HUES48 (cell line): ENCODE measurements around the gene GPRC5C.
"Not testable (repeated sequence)": the region's sequence is repeated elsewhere in the genome, so short reads cannot be mapped to it uniquely, and the experiment has no call there.

ENCODE experiments used
- H3K27ac ChIP-seq: one replicate; pipeline ENCODE4 v1.7.0; 2013; ENCODE audit warnings: low read depth, low read length, inconsistent platforms
- H3K27me3 ChIP-seq: 2 replicates; pipeline ENCODE4 v1.6.1; 2013; ENCODE audit warnings: mild to moderate bottlenecking, low read length; ENCODE audit not compliant: control insufficient read depth, insufficient read depth
- H3K36me3 ChIP-seq: 2 replicates; pipeline ENCODE4 v1.6.1; 2013; ENCODE audit warnings: low read length; ENCODE audit not compliant: control insufficient read depth, insufficient read depth
- H3K4me1 ChIP-seq: 2 replicates; pipeline ENCODE4 v1.6.1; 2013; ENCODE audit warnings: mild to moderate bottlenecking, low read length; ENCODE audit not compliant: control insufficient read depth, insufficient read depth
- H3K4me3 ChIP-seq: 2 replicates; pipeline ENCODE4 v1.5.1; 2013; ENCODE audit warnings: mild to moderate bottlenecking, low read depth, low read length
- H3K9ac ChIP-seq: 2 replicates; pipeline ENCODE4 v1.6.1; 2013; ENCODE audit warnings: mild to moderate bottlenecking, low read depth, low read length, moderate library complexity
- H3K9me3 ChIP-seq: 2 replicates; pipeline ENCODE4 v1.6.1; 2013; ENCODE audit warnings: low read length; ENCODE audit not compliant: control insufficient read depth, insufficient read depth

GPRC5C gene

GRCh38 chr17:74392848-74393247 is 39.0 kb upstream of the GPRC5C start:
- Histone ChIP-seq H3K9ac (no peak overlapping the region), H3K4me1 (peaks cover 15% of the 10 kb centered on the region; the same call in 1 of the 2 replicates), H3K9me3 (no peaks in the 10 kb centered on the region), H3K27me3 (no peaks in the 10 kb centered on the region), H3K27ac (no peak overlapping the region), H3K36me3 (no peaks in the 10 kb centered on the region), H3K4me3 (no peak overlapping the region)

DNA sequence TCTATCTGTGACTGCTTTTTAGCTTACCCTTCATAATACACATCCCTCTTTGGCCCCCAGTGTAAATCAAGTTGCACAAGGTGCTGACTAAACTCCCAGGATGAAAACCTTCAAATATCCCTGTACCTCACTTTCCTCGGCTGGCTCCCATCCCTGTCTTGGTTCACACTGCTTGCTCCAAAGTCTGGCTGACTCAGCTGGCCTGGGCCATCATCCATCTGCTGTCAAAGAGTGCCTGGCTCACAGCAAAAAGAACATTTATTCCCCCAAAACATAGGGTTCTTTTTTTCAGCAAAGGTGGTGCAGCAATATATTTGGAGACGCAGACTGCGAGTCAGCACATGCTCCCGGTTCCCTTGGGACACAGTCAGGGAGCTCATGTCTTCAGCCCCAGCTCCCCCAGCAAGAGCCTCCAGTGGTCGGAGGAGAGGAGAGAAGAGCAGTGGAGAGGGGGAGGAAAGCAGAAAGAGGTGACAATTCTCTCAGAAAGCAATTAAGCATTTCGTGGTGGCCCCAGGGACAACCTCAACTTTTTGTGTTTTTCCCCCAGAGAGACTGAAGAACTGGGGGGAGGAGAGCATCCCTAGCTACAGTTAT is 38.4 kb upstream of the GPRC5C start:
- H3K27me3 ChIP-seq, result no peaks in the 10 kb centered on the region
- H3K9ac ChIP-seq, result no peak overlapping the region
- H3K27ac ChIP-seq, result no peak overlapping the region
- H3K4me3 ChIP-seq, result no peak overlapping the region
- no peaks in the 10 kb centered on the region for H3K9me3 ChIP-seq
- peaks cover 13% of the 10 kb centered on the region; the same call in 1 of the 2 replicates for H3K4me1 ChIP-seq
- H3K36me3 ChIP-seq, result no peaks in the 10 kb centered on the region

DNA sequence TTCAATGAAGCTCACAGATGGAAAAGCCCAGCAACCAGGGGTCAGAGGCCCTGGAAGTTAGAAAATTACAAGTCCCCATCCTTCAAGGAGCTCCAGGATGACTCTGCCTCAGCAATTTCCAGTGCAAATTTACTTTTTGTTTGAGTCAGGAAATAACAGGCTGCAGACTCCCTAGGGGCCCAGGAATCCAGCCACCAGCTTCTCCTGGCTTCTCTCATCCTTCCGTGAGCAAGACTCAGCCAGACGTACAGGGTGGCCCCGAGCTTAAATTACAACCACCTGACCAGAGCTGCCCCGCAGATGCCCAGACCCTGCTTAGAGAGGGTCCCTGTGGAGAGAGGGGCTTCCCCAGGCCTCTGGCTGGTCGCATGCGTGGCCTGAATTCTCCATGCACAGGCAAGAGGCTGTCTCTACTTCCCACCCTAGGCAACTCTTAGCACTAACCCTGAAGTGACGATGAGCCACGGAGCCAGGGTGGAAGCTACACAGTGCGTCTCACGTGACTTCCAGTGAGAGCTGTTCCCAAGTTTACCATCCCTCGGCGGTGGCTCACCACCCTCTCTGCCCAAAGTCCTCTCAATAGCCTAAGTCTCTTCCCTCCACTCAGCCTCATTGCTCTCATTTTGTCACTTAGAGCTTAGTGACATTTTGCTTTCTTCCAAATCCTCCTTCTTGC is 37.5 kb upstream of the GPRC5C start:
- Histone ChIP-seq H3K27me3 (no peaks in the 10 kb centered on the region), H3K4me3 (no peak overlapping the region), H3K36me3 (no peaks in the 10 kb centered on the region), H3K9ac (no peak overlapping the region), H3K4me1 (peaks cover 3% of the 10 kb centered on the region; the same call in 1 of the 2 replicates), H3K27ac (no peak overlapping the region), H3K9me3 (no peaks in the 10 kb centered on the region)

- Histone ChIP-seq H3K4me1 (no peaks in the 10 kb centered on the region), H3K36me3 (no peaks in the 10 kb centered on the region), H3K9me3 (no peaks in the 10 kb centered on the region), H3K4me3 (no peak overlapping the region), H3K27ac (no peak overlapping the region), H3K9ac (no peak overlapping the region), H3K27me3 (no peaks in the 10 kb centered on the region)
Observed at GRCh38 chr17:74394977-74395376, 36.9 kb upstream of the GPRC5C start.

DNA sequence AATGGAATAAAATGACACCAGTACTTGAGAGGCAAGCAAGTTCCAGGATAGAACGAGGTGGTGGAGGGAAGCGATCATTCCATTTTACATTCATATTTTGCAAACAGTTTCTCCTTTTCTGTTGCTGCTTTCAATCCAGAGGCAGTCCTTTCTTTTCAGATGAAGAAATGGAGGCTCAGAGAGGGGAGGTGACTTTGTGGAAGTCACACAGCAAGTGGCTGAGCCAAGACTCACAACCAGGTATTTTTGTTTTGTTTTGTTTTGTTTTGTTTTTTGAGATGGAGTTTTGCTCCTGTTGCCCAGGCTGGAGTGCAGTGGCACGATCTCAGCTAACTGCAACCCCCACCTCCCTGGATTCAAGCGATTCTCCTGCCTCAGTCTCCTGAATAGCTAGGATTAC is 35.3 kb upstream of the GPRC5C start:
- Histone ChIP-seq H3K9me3 (no peaks in the 10 kb centered on the region), H3K27ac (no peak overlapping the region), H3K4me1 (no peaks in the 10 kb centered on the region), H3K27me3 (no peaks in the 10 kb centered on the region), H3K9ac (no peak overlapping the region), H3K36me3 (no peaks in the 10 kb centered on the region), H3K4me3 (no peak overlapping the region)

DNA sequence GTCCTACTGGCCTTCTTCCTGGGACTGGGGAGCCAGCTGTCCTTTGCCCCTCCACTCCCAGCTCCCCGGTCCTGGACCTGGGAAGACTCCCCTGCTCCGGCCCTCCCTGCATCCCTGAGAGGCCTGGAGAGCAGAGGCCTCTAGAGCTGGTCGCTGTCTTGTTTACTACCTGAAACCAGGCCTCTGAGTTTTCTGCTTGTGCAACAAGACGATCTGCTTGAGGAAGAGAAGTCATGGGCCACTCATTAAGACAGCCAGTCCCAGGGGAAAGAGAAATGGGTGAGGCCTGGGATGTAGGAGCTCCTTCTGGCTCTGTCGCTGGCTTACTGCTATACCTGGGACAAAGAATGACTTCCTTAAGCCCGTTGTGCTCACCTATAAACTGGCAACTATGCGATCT is 29.8 kb upstream of the GPRC5C start:
- Histone ChIP-seq H3K36me3 (no peaks in the 10 kb centered on the region), H3K4me1 (peaks cover 15% of the 10 kb centered on the region), H3K9me3 (no peaks in the 10 kb centered on the region), H3K27ac (no peak overlapping the region), H3K4me3 (no peak overlapping the region), H3K9ac (no peak overlapping the region), H3K27me3 (no peaks in the 10 kb centered on the region)

GRCh38 chr17:74403512-74404137 is 28.3 kb upstream of the GPRC5C start:
- Histone ChIP-seq H3K9me3 (no peaks in the 10 kb centered on the region), H3K4me3 (no peak overlapping the region), H3K27ac (no peak overlapping the region), H3K27me3 (no peaks in the 10 kb centered on the region), H3K4me1 (peaks cover 15% of the 10 kb centered on the region), H3K9ac (no peak overlapping the region), H3K36me3 (no peaks in the 10 kb centered on the region)

GRCh38 chr17:74404218-74404617 is 27.7 kb upstream of the GPRC5C start:
- no peaks in the 10 kb centered on the region for H3K36me3 ChIP-seq
- 0 out of 2 replicates have a peak overlapping the region, but pooled peaks have one; percentile 27 for H3K9ac ChIP-seq
- H3K27ac ChIP-seq, result peak overlapping the region; percentile 28
- no peaks in the 10 kb centered on the region for H3K9me3 ChIP-seq
- no peaks in the 10 kb centered on the region for H3K27me3 ChIP-seq
- H3K4me3 ChIP-seq, result 0 out of 2 replicates have a peak overlapping the region, but pooled peaks have one; percentile 12
- peaks cover 15% of the 10 kb centered on the region for H3K4me1 ChIP-seq

GRCh38 chr17:74404789-74405188 is 27.1 kb upstream of the GPRC5C start:
- no peaks in the 10 kb centered on the region for H3K27me3 ChIP-seq
- H3K27ac ChIP-seq, result peak overlapping the region; percentile 28
- H3K4me1 ChIP-seq, result peaks cover 15% of the 10 kb centered on the region
- no peaks in the 10 kb centered on the region for H3K9me3 ChIP-seq
- 0 out of 2 replicates have a peak overlapping the region, but pooled peaks have one; percentile 27 for H3K9ac ChIP-seq
- H3K36me3 ChIP-seq, result no peaks in the 10 kb centered on the region
- 0 out of 2 replicates have a peak overlapping the region, but pooled peaks have one; percentile 12 for H3K4me3 ChIP-seq

DNA sequence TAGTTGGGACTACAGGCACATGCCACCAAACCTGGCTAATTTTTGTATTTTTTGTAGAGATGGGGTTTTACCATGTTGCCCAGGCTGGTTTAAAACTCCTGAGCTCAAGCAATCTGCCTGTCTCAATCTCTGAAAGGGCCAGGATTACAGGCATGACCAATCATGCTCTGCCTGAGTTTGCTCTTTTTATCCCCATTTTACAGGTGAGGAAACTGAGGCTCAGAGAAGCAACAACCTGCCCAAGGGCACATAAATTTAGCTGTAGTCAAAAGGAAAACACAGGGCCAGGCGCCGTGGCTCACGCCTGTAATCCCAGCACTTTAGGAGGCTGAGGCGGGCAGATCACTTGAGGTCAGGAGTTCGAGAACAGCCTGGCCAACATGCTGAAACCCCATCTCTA is 26.6 kb upstream of the GPRC5C start:
- H3K4me3 ChIP-seq, H3K36me3 ChIP-seq, H3K9ac ChIP-seq, H3K27me3 ChIP-seq, H3K27ac ChIP-seq, H3K9me3 ChIP-seq: not testable (repeated sequence)
- peaks cover 19% of the 10 kb centered on the region for H3K4me1 ChIP-seq

DNA sequence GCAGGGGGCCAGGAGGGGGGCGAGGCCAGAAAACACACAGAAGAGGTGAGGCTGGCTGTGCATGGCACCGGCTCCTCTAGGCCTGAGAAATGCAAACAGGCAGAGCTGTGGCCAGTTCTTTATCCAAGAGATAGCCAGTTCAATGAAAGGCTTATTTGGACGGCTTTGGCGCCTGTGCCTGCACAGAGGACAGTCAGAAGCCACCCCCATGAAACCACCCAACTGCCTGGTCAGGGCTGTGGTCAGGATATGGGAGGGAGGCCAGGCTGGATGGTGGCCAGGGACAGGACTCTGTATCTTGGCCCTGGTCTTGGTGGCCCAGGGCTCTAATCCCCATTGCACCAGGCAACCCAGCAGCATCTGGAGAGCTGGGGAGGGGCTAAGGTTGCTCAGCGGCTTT is 24.5 kb upstream of the GPRC5C start:
- H3K36me3 ChIP-seq, result no peaks in the 10 kb centered on the region
- H3K9ac ChIP-seq, result no peak overlapping the region
- H3K27ac ChIP-seq, result no peak overlapping the region
- H3K27me3 ChIP-seq, result no peaks in the 10 kb centered on the region
- peaks cover 19% of the 10 kb centered on the region for H3K4me1 ChIP-seq
- no peak overlapping the region for H3K4me3 ChIP-seq
- H3K9me3 ChIP-seq, result peaks cover 3% of the 10 kb centered on the region; the same call in 1 of the 2 replicates
